ENCODE measurements around the gene WDR93.

The WDR93 gene

DNA sequence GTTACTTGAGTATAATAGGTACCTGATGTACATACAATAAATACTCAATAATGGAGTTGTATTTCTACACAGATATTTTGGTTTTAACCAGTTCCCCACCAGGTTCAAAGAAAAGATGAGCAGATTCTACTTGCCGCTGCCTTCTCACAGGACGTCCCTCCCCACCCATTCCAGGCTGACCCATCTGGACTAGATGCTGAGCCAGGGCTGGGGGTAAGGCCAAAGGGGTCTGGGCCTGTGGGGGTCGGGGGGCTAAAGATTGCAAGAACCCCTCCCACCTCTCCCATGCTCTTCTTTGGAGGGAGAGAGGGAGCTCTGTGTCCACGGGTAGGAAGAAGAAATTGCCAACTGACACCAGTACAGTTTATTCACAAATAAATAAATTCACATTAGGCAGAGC, 58.9 kb downstream of the WDR93 start:
- Histone ChIP-seq H4K20me1 (ENCODE audit: insufficient read depth) (no peaks in the 10 kb centered on the region), H3K27ac (no peak overlapping the region), H3K27me3 (ENCODE audit: insufficient read depth, low read depth) (no peaks in the 10 kb centered on the region), H3K36me3 (ENCODE audit: insufficient read depth) (no peaks in the 10 kb centered on the region), H3K4me2 (peak overlapping the region; percentile 91), H3K4me3 (IDR thresholded peaks at IDR 0.05; ENCODE audit: insufficient read depth, low read depth, low read length) (no peak overlapping the region), H2AFZ (ENCODE audit: low read depth) (peak overlapping the region; percentile 87), H3K4me1 (ENCODE audit: low read depth, poor library complexity, severe bottlenecking) (peaks cover 12% of the 10 kb centered on the region), H3K79me2 (ENCODE audit: insufficient read depth, low read depth) (no peaks in the 10 kb centered on the region), H3K9ac (peak overlapping the region; percentile 74; the same call in 1 of the 2 replicates)
- TF ChIP-seq, protein P1, sequence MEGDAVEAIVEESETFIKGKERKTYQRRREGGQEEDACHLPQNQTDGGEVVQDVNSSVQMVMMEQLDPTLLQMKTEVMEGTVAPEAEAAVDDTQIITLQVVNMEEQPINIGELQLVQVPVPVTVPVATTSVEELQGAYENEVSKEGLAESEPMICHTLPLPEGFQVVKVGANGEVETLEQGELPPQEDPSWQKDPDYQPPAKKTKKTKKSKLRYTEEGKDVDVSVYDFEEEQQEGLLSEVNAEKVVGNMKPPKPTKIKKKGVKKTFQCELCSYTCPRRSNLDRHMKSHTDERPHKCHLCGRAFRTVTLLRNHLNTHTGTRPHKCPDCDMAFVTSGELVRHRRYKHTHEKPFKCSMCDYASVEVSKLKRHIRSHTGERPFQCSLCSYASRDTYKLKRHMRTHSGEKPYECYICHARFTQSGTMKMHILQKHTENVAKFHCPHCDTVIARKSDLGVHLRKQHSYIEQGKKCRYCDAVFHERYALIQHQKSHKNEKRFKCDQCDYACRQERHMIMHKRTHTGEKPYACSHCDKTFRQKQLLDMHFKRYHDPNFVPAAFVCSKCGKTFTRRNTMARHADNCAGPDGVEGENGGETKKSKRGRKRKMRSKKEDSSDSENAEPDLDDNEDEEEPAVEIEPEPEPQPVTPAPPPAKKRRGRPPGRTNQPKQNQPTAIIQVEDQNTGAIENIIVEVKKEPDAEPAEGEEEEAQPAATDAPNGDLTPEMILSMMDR (conservative IDR thresholded peaks at IDR 0.05; ENCODE audit: low read depth, low read length): no peak

DNA sequence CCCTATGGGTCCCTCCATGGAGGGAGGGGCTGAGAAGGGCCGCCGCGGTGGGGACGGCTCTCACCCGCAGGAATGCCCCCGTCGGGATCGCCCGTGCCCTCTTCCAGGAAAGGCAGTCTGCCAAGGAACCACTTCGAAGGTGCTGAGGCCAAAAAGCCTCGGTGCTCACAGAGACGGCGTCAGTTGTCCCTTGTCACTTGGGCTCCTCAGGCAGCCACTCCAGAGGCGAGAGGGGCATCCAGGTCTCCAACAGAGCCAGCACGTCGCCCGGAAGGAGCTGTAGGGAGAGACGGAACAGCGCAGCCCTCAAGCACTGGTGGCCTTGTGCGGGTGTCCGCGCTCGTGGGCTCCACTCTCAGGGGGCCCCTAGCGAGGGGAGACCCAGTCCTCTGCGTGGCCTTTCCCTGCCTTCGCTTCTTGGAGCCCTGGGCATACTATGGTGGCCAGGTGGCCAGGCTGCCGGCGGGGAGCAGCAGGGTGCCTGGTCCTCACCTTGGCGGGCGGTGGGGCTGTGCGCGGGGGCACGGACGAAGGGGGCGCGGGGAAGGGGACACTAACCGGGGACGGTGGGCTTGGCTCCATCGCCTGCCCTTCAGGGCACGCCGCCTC, 59.4 kb downstream of the WDR93 start:
- no peaks in the 10 kb centered on the region for H4K20me1 ChIP-seq (ENCODE audit: insufficient read depth)
- H3K79me2 ChIP-seq (ENCODE audit: insufficient read depth, low read depth): no peaks in the 10 kb centered on the region

DNA sequence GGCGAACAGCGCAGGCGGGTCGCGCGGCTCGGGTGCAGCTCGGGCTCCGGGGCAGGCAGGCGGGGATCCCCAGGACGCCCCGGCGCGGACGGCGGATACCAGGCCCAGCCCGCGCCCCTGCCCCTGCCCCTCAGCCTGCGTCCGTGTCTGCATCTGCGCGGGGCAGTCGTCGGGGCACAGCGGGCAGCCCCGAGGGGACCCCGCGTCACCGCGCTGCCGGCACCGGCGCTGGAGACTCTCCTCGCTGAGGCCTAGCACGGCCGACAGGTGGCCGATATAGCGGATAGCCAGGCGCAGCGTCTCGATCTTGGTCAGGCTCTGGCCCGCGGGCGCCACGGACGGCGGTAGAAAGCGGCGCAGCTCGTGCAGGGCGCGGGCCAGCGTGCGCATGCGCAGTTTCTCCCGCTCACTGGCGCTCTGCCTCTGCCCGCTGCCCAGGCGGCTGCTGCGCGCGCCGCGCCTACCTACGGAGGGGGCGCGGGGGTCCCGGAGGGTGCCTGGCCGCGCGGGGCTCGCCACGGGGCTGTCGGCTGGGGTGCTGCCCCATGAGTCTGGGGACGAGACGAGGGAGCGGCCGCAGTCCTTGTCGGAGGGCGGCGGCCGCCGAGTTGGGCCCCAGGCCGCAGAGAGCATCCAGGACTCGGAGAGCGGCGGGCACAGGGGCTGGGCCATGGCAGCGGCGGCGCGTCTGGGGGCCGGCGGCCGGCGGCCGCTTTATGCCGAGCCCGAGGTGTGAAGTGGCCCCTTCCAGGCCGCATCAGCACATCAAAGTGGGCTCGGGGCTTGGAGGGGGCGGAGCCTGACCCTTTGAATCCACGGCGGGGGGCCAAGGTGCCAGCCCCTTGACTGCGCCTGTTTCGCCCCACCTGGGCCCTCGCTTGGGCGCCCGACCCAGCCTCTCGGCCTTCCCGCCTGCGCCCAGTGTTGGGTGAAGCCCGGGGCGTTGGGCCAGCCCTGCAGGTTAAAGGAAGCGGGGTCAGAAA, 60.2 kb downstream of the WDR93 start, which contains the start of gene MESP1:
TSS of gene MESP1 (minus strand) at position 690 of the 983 bp plus-strand sequence. CDS start at position 672, 18 bp downstream.
- TF ChIP-seq, protein P1 (conservative IDR thresholded peaks at IDR 0.05; ENCODE audit: low read depth, low read length): peak; percentile 60
- Histone ChIP-seq H3K4me1 (ENCODE audit: low read depth, poor library complexity, severe bottlenecking) (peaks cover 12% of the 10 kb centered on the region), H4K20me1 (ENCODE audit: insufficient read depth) (no peaks in the 10 kb centered on the region), H3K36me3 (ENCODE audit: insufficient read depth) (no peaks in the 10 kb centered on the region), H3K27me3 (ENCODE audit: insufficient read depth, low read depth) (no peaks in the 10 kb centered on the region), H3K27ac (peak within 1 kb of the TSS; percentile 20; the same call in 1 of the 2 replicates), H3K4me2 (peak within 1 kb of the TSS; percentile 91), H3K4me3 (IDR thresholded peaks at IDR 0.05; ENCODE audit: insufficient read depth, low read depth, low read length) (no peak within 1 kb of the TSS), H2AFZ (ENCODE audit: low read depth) (peak within 1 kb of the TSS; percentile 87), H3K9ac (peak within 1 kb of the TSS; percentile 74), H3K79me2 (ENCODE audit: insufficient read depth, low read depth) (no peaks in the 10 kb centered on the region)

More for the DNA sequence above, 59.4 kb downstream of the WDR93 start:
- Histone ChIP-seq H3K4me1 (ENCODE audit: low read depth, poor library complexity, severe bottlenecking) (peaks cover 12% of the 10 kb centered on the region), H3K4me2 (peak overlapping the region; percentile 91), H3K27ac (peak overlapping the region; percentile 20; the same call in 1 of the 2 replicates), H3K4me3 (IDR thresholded peaks at IDR 0.05; ENCODE audit: insufficient read depth, low read depth, low read length) (no peak overlapping the region), H3K36me3 (ENCODE audit: insufficient read depth) (no peaks in the 10 kb centered on the region), H2AFZ (ENCODE audit: low read depth) (peak overlapping the region; percentile 87), H3K9ac (peak overlapping the region; percentile 74), H3K27me3 (ENCODE audit: insufficient read depth, low read depth) (no peaks in the 10 kb centered on the region)
- TF ChIP-seq, protein P1 (conservative IDR thresholded peaks at IDR 0.05; ENCODE audit: low read depth, low read length): no peak

DNA sequence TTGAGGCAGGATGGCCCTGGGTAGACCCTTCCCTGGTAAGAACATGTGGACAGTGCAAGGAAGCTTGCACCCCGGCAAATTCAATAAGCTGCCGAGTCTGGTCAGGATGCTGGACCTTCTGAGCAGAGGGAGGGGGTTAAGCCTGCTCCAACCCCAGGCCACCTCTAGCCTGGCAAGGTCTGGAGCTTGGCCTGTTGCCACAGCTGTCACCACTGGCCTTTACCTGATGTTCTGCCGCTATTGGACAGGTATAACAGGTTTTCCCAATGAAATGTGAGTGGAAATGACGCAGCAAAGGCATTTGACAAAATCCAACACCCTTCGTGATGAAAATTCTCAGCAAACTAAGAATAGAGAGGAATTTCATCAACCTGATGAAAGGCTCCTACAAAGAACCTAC, 61.1 kb downstream of the WDR93 start:
- H3K9ac ChIP-seq: no peak overlapping the region

More for the DNA sequence above, 61.1 kb downstream of the WDR93 start:
- H3K27ac ChIP-seq: no peak overlapping the region
- TF ChIP-seq, protein P1 (conservative IDR thresholded peaks at IDR 0.05; ENCODE audit: low read depth, low read length): no peak
- peak overlapping the region; percentile 84 for H3K4me2 ChIP-seq
- H3K27me3 ChIP-seq (ENCODE audit: insufficient read depth, low read depth): no peaks in the 10 kb centered on the region
- H3K4me1 ChIP-seq (ENCODE audit: low read depth, poor library complexity, severe bottlenecking): peaks cover 12% of the 10 kb centered on the region
- H3K4me3 ChIP-seq (IDR thresholded peaks at IDR 0.05; ENCODE audit: insufficient read depth, low read depth, low read length): no peak overlapping the region
- no peaks in the 10 kb centered on the region for H3K36me3 ChIP-seq (ENCODE audit: insufficient read depth)
- H3K79me2 ChIP-seq (ENCODE audit: insufficient read depth, low read depth): no peaks in the 10 kb centered on the region
- no peaks in the 10 kb centered on the region for H4K20me1 ChIP-seq (ENCODE audit: insufficient read depth)
- no peak overlapping the region for H2AFZ ChIP-seq (ENCODE audit: low read depth)

Data from KMS-11 (cell line).